HepG2 (cell line): ENCODE results near the gene ZNF638.

Source experiments
- CC2D1A ChIP-seq: sonication (generic); formaldehyde crosslinking; IDR thresholded peaks from 2 replicates; pipeline ENCODE4 v1.8.1; 2023; ENCODE audit warnings: mild to moderate bottlenecking, missing genetic modification reagents
- DDIT3 ChIP-seq: sonication (generic); formaldehyde crosslinking; IDR thresholded peaks from 2 replicates; pipeline ENCODE4 v1.4.0; 2020; ENCODE audit warnings: mild to moderate bottlenecking, missing genetic modification reagents
- EHMT2 ChIP-seq: fragments of 200-600 bp; sonication (generic); IDR thresholded peaks from 2 replicates; pipeline ENCODE4 v1.7.0; 2017; ENCODE audit warnings: antibody characterized with exemption, low read depth, low read length, borderline replicate concordance
- ELF4 ChIP-seq: sonication (generic); formaldehyde crosslinking; IDR thresholded peaks from 2 replicates; pipeline ENCODE4 v1.5.0; 2020; ENCODE audit warnings: missing genetic modification reagents, mild to moderate bottlenecking, moderate library complexity, borderline replicate concordance
- HNF4G ChIP-seq, 2 experiments: sonication (generic) in 1 of 2; formaldehyde crosslinking in 1 of 2; IDR thresholded peaks; 2 replicates each; pipeline versions ENCODE4 v1.4.0 to v1.6.1; 2011 to 2020; ENCODE audit warnings: borderline replicate concordance in 2 of 2, low read depth in 2 of 2, mild to moderate bottlenecking in 2 of 2, low read length in 1 of 2, missing genetic modification reagents in 1 of 2, moderate library complexity in 1 of 2
- PAWR ChIP-seq: sonication (generic); formaldehyde crosslinking; IDR thresholded peaks from 2 replicates; pipeline ENCODE4 v1.4.0; 2020; ENCODE audit warnings: missing genetic modification reagents, mild to moderate bottlenecking, borderline replicate concordance
- POLR2A ChIP-seq, 2 experiments: IDR thresholded peaks; 2 replicates each; pipeline ENCODE4 v1.6.1; 2011; ENCODE audit warnings: low read depth in 2 of 2, low read length in 2 of 2, mild to moderate bottlenecking in 1 of 2, moderate library complexity in 1 of 2; ENCODE audit not compliant: insufficient read depth in 1 of 2
- POLR2AphosphoS5 ChIP-seq: IDR thresholded peaks from 2 replicates; pipeline ENCODE4 v1.6.1; 2012; ENCODE audit warnings: low read depth, low read length
- ZFAT ChIP-seq: sonication (generic); formaldehyde crosslinking; conservative IDR thresholded peaks from 2 replicates; pipeline ENCODE4 v1.8.1; 2023; ENCODE audit warnings: missing genetic modification reagents, inconsistent platforms

- TF ChIP-seq POLR2AphosphoS5, result no peak
- no peak for TF ChIP-seq HNF4G (IDR thresholded peaks at IDR 0.05; ENCODE audit: borderline replicate concordance, low read depth, low read length)
- TF ChIP-seq HNF4G (CRISPR knock-in tag; IDR thresholded peaks at IDR 0.05; ENCODE audit: borderline replicate concordance, low read depth), result no peak
- no peak for TF ChIP-seq ELF4 (CRISPR knock-in tag)
- TF ChIP-seq DDIT3 (CRISPR knock-in tag), result no peak
- TF ChIP-seq EHMT2, result no peak
- TF ChIP-seq ZFAT (CRISPR knock-in tag), result no peak
- TF ChIP-seq POLR2A (IDR thresholded peaks at IDR 0.05; ENCODE audit: insufficient read depth in 1 of 2, low read depth in 2 of 2, low read length in 2 of 2), result no peak
- no peak for TF ChIP-seq CC2D1A (CRISPR knock-in tag)
- no peak for TF ChIP-seq PAWR (CRISPR knock-in tag)
These were observed 40.5 kb downstream of the ZNF638 start for GRCh38 chr2:71372042-71372441.
